ENCODE data around the gene SLC7A9.

Gene SLC7A9

GRCh38 chr19:32863841-32864240 is 5.7 kb downstream of the SLC7A9 start:
- Histone ChIP-seq H3K36me3 (no peaks in the 10 kb centered on the region), H3K27me3 (no peaks in the 10 kb centered on the region), H3K4me3 (ENCODE audit: low read depth, low read length) (no peak overlapping the region), H3K9me3 (no peaks in the 10 kb centered on the region), H3K4me1 (no peaks in the 10 kb centered on the region)
- DNase-seq = no peak
- no peak for TF ChIP-seq CTCF (IDR thresholded peaks at IDR 0.05; ENCODE audit: low read depth, low read length)

GRCh38 chr19:32863301-32863700 is 6.3 kb downstream of the SLC7A9 start:
- H3K4me1 ChIP-seq = no peaks in the 10 kb centered on the region
- H3K27me3 ChIP-seq = no peaks in the 10 kb centered on the region
- no peak for DNase-seq
- no peaks in the 10 kb centered on the region for H3K9me3 ChIP-seq
- TF ChIP-seq CTCF (IDR thresholded peaks at IDR 0.05; ENCODE audit: low read depth, low read length) = no peak
- no peak overlapping the region for H3K4me3 ChIP-seq (ENCODE audit: low read depth, low read length)
- H3K36me3 ChIP-seq = no peaks in the 10 kb centered on the region

- Histone ChIP-seq H3K4me3 (ENCODE audit: low read depth, low read length) (no peak overlapping the region), H3K27me3 (no peaks in the 10 kb centered on the region), H3K36me3 (no peaks in the 10 kb centered on the region), H3K4me1 (no peaks in the 10 kb centered on the region), H3K9me3 (no peaks in the 10 kb centered on the region)
- no peak for TF ChIP-seq CTCF (IDR thresholded peaks at IDR 0.05; ENCODE audit: low read depth, low read length)
- DNase-seq = no peak
Observed at GRCh38 chr19:32862741-32863140, 6.8 kb downstream of the SLC7A9 start.

GRCh38 chr19:32862173-32862572 is 7.4 kb downstream of the SLC7A9 start:
- no peak overlapping the region for H3K4me3 ChIP-seq (ENCODE audit: low read depth, low read length)
- TF ChIP-seq CTCF (IDR thresholded peaks at IDR 0.05; ENCODE audit: low read depth, low read length) = no peak
- DNase-seq = no peak
- H3K36me3 ChIP-seq = no peaks in the 10 kb centered on the region
- no peaks in the 10 kb centered on the region for H3K27me3 ChIP-seq
- H3K9me3 ChIP-seq = no peaks in the 10 kb centered on the region
- H3K4me1 ChIP-seq = no peaks in the 10 kb centered on the region

- no peak for TF ChIP-seq CTCF (IDR thresholded peaks at IDR 0.05; ENCODE audit: low read depth, low read length)
- DNase-seq = no peak
Observed at GRCh38 chr19:32861596-32861995, 8.0 kb downstream of the SLC7A9 start.

GRCh38 chr19:32859591-32859990 is 10.0 kb downstream of the SLC7A9 start:
- no peak for TF ChIP-seq CTCF (IDR thresholded peaks at IDR 0.05; ENCODE audit: low read depth, low read length)
- H3K36me3 ChIP-seq = no peaks in the 10 kb centered on the region
- H3K27me3 ChIP-seq = no peaks in the 10 kb centered on the region
- DNase-seq = no peak
- no peak overlapping the region for H3K4me3 ChIP-seq (ENCODE audit: low read depth, low read length)
- H3K4me1 ChIP-seq = no peaks in the 10 kb centered on the region
- H3K9me3 ChIP-seq = no peaks in the 10 kb centered on the region

More at GRCh38 chr19:32861596-32861995, 8.0 kb downstream of the SLC7A9 start:
- Histone ChIP-seq H3K36me3 (no peaks in the 10 kb centered on the region), H3K4me1 (no peaks in the 10 kb centered on the region), H3K4me3 (ENCODE audit: low read depth, low read length) (no peak overlapping the region), H3K9me3 (no peaks in the 10 kb centered on the region), H3K27me3 (no peaks in the 10 kb centered on the region)
